B cell (primary cell): Measurements from ENCODE around the gene DCAF15. TPM values are rescaled to one million over a fixed set of nuclear protein-coding genes. Genes with fewer than 3 reads are reported as not detected.
"Not testable (repeated sequence)": the region's sequence is repeated elsewhere in the genome, so short reads cannot be mapped to it uniquely, and the experiment has no call there.

Experiments used
- ATAC-seq: fragments of 200-7000 bp; cut with Tn5 transposase; one replicate; pipeline ENCODE4 v1.10.0; 2021; ENCODE audit warnings: low read depth, mild to moderate bottlenecking, moderate number of reproducible peaks, moderate library complexity
- CTCF ChIA-PET: fragments of 350-600 bp; sonication (Branson Sonifier 250); formaldehyde crosslinking; loops from one replicate; lab custom pipeline; 2021; ENCODE audit warnings: antibody characterized with exemption, inconsistent platforms; lab: Charles Lee
- POLR2A ChIA-PET: fragments of 350-600 bp; sonication (Branson Sonifier 250); formaldehyde crosslinking; loops from one replicate; lab custom pipeline; 2021; ENCODE audit warnings: antibody characterized with exemption; lab: Charles Lee
- DNase-seq: peaks from one replicate; pipeline ENCODE4 v3.0.0; 2013
- H2AFZ ChIP-seq: 2 replicates; pipeline ENCODE4 v1.6.1; 2012; ENCODE audit warnings: mild to moderate bottlenecking, low read depth, low read length; ENCODE audit not compliant: insufficient read depth, poor library complexity, severe bottlenecking
- H3K27ac ChIP-seq, 2 donors: 1 replicate in 1 of 2; 2 replicates in 1 of 2; pipeline ENCODE4 v1.5.1; 2012 to 2013; ENCODE audit warnings: low read length in 2 of 2, mild to moderate bottlenecking in 2 of 2, moderate library complexity in 1 of 2
- H3K27me3 ChIP-seq, 4 experiments: fragments of 200-600 bp in 1 of 4; sonication (generic) in 1 of 4; replicated peaks in 1 of 4; 1 replicate in 2 of 4; 2 replicates in 2 of 4; pipeline versions ENCODE4 v1.6.1 to v1.7.0; 2013 to 2016; ENCODE audit warnings: low read length in 3 of 4, mild to moderate bottlenecking in 2 of 4, mixed read lengths in 1 of 4, moderate library complexity in 1 of 4; ENCODE audit not compliant: insufficient read depth in 4 of 4, control insufficient read depth in 3 of 4; ENCODE audit errors: control extremely low read depth in 1 of 4
- H3K36me3 ChIP-seq, 2 experiments: replicated peaks in 1 of 2; 1 replicate in 1 of 2; 2 replicates in 1 of 2; pipeline versions ENCODE4 v1.6.1 to v1.7.1; 2013; ENCODE audit warnings: low read length in 1 of 2; ENCODE audit not compliant: insufficient read depth in 2 of 2, control insufficient read depth in 1 of 2; ENCODE audit errors: control extremely low read depth in 1 of 2, extremely low read depth in 1 of 2
- H3K4me1 ChIP-seq, 2 donors: fragments of 200-600 bp in 1 of 2; sonication (generic) in 1 of 2; 1 replicate in 1 of 2; 2 replicates in 1 of 2; pipeline versions ENCODE4 v1.5.1 to v1.6.1; 2013 to 2017; ENCODE audit warnings: low read length in 2 of 2; ENCODE audit not compliant: control insufficient read depth in 2 of 2, insufficient read depth in 2 of 2
- H3K4me2 ChIP-seq: replicated peaks from 2 replicates; pipeline ENCODE3; 2012; ENCODE audit warnings: mild to moderate bottlenecking, low read depth, low read length; ENCODE audit not compliant: poor library complexity, severe bottlenecking
- H3K4me3 ChIP-seq, 5 experiments: fragments of 200-600 bp in 1 of 5; sonication (generic) in 1 of 5; 1 replicate in 3 of 5; 2 replicates in 2 of 5; pipeline versions ENCODE4 v1.5.1 to v1.7.0; 2011 to 2016; ENCODE audit warnings: low read length in 4 of 5, mild to moderate bottlenecking in 4 of 5, low read depth in 2 of 5, control low read depth in 1 of 5, moderate library complexity in 1 of 5; ENCODE audit not compliant: insufficient read depth in 1 of 5; ENCODE audit errors: control extremely low read depth in 1 of 5, extremely low read depth in 1 of 5
- H3K79me2 ChIP-seq: fragments of 200-600 bp; sonication (generic); one replicate; pipeline ENCODE4 v1.6.0; 2016; ENCODE audit warnings: low read length; ENCODE audit not compliant: control insufficient read depth, insufficient read depth
- H3K9ac ChIP-seq: fragments of 200-600 bp; sonication (generic); 2 replicates; pipeline ENCODE4 v1.6.1; 2017; ENCODE audit warnings: mild to moderate bottlenecking, low read length, moderate library complexity
- H3K9me3 ChIP-seq, 3 donors: one replicate each; pipeline versions ENCODE4 v1.6.1 to v1.7.1; 2013; ENCODE audit warnings: low read length in 2 of 3; ENCODE audit not compliant: control insufficient read depth in 2 of 3, insufficient read depth in 1 of 3; ENCODE audit errors: control extremely low read depth in 1 of 3
- H4K20me1 ChIP-seq: 2 replicates; pipeline ENCODE4 v1.6.0; 2012; ENCODE audit warnings: mild to moderate bottlenecking, low read length; ENCODE audit not compliant: insufficient read depth, control insufficient read depth, poor library complexity, severe bottlenecking
- H3K27ac Mint-ChIP-seq: one replicate; pipeline ENCODE4 v1.8.0; 2021; ENCODE audit warnings: mixed read lengths
- H3K27me3 Mint-ChIP-seq: one replicate; pipeline ENCODE4 v1.8.0; 2021; ENCODE audit warnings: mixed read lengths
- H3K4me1 Mint-ChIP-seq: one replicate; pipeline ENCODE4 v1.8.0; 2021; ENCODE audit warnings: mixed read lengths
- H3K4me3 Mint-ChIP-seq: one replicate; pipeline ENCODE4 v1.8.0; 2021; ENCODE audit warnings: mixed read lengths
- H3K9me3 Mint-ChIP-seq: one replicate; pipeline ENCODE4 v1.8.0; 2022; ENCODE audit warnings: mixed read lengths; ENCODE audit not compliant: insufficient read depth
- EZH2 ChIP-seq: IDR thresholded peaks from 2 replicates; pipeline ENCODE4 v1.6.1; 2012; ENCODE audit warnings: borderline replicate concordance, low read depth, mild to moderate bottlenecking, moderate library complexity, low read length; ENCODE audit not compliant: insufficient read depth, poor library complexity, severe bottlenecking
- WGBS: methylation state at CpG from one replicate; pipeline ENCODE4 v1.1.5; 2013; ENCODE audit warnings: missing lambda C conversion rate; ENCODE audit not compliant: insufficient coverage; 5-methylcytosine and 5-hydroxymethylcytosine counted together
- intact Hi-C: fragments of 100-400 bp; cut with micrococcal nuclease; formaldehyde crosslinking; loops from one replicate; pipeline ENCODE4 v1.10.0; 2022
- polyA plus RNA-seq: library from polyadenylated mRNA; depleted of rRNA; stranded (reverse); fragments of >200 nt; gene quantifications from 2 replicates; pipeline ENCODE4 v1.2.3, GENCODE V29; 2012
- total RNA-seq, 2 donors: library from RNA; stranded (reverse); fragments of 120-200 nt in 1 of 2; gene quantifications; 1 replicate in 1 of 2; 2 replicates in 1 of 2; pipeline versions ENCODE4 v1.2.3 to v1.2.4, GENCODE V29; 2013 to 2022
- TF ChIP-seq, protein P1 (sequence below): fragments of 200-600 bp; IDR thresholded peaks from one replicate; pipeline ENCODE4 v1.8.0; 2022; ENCODE audit warnings: antibody characterized with exemption, mild to moderate bottlenecking

The DCAF15 gene
- total and polyA plus RNA-seq, 2 donors (not counting 1 experiment from before 2014, with no cell fraction given) = 116 to 157 TPM

DNA sequence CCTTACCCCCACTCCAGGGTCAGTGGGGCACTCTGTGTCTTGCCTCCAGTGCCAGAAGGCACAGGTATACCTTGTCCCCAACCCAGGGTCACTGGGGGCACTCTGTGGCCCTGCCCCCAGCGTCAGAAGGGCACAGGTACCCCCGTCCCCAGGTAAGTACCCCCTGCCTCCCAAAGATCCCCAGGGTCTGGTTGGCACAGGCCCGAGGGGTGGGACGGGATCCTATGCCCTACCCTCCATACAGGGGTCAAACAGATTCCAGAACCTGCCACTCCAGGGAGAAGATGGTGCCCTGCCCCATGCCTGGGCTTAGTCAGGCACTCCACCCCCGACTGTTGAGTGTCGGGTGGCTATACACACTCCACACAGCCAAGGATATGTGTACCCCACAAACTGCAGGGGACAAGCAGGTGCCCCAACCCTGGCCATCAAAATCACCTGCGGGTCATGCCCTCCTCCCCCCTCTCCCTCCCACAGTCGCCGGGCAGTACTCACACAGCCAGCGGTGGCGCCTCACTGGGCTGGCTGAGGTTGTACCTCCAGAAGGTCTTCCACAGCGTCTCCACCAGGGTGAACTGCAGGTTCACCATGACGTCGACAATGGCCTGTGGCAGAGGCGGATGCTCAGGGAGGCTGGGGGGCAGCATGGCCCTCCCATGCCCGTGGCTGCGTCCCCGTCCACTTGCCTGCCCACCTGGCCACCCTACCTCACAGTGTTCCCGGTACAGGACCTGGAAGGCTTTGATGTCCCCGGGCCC is 13.8 kb downstream of the DCAF15 start:
- no peak overlapping the region for H2AFZ ChIP-seq
- Mint-ChIP-seq H3K9me3 (no peaks in the 10 kb centered on the region), H3K27ac (no peak overlapping the region), H3K4me1 (no peaks in the 10 kb centered on the region), H3K4me3 (no peak overlapping the region), H3K27me3 (no peaks in the 10 kb centered on the region)
- DNase-seq (peak; percentile 19), ATAC-seq (no peak)
- no peaks in the 10 kb centered on the region for H3K4me1 ChIP-seq
- H3K4me2 ChIP-seq = no peak overlapping the region
- intact Hi-C loops = no loop called here
- no peak overlapping the region for H3K4me3 ChIP-seq
- WGBS = 99% methylated on average over 19 of the region's 20 CpGs
- H3K79me2 ChIP-seq = no peaks in the 10 kb centered on the region
- CTCF ChIA-PET = no interaction called here
- no peak overlapping the region for H3K27ac ChIP-seq
- peaks cover 0 to 53% of the 10 kb centered on the region in 2 experiments for H3K36me3 ChIP-seq
- peaks cover 0 to 3% (median 0%) of the 10 kb centered on the region in 3 donors for H3K9me3 ChIP-seq
- no peak overlapping the region for H3K9ac ChIP-seq
- no peak for TF ChIP-seq EZH2
- TF ChIP-seq, protein P1, sequence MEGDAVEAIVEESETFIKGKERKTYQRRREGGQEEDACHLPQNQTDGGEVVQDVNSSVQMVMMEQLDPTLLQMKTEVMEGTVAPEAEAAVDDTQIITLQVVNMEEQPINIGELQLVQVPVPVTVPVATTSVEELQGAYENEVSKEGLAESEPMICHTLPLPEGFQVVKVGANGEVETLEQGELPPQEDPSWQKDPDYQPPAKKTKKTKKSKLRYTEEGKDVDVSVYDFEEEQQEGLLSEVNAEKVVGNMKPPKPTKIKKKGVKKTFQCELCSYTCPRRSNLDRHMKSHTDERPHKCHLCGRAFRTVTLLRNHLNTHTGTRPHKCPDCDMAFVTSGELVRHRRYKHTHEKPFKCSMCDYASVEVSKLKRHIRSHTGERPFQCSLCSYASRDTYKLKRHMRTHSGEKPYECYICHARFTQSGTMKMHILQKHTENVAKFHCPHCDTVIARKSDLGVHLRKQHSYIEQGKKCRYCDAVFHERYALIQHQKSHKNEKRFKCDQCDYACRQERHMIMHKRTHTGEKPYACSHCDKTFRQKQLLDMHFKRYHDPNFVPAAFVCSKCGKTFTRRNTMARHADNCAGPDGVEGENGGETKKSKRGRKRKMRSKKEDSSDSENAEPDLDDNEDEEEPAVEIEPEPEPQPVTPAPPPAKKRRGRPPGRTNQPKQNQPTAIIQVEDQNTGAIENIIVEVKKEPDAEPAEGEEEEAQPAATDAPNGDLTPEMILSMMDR = no peak
- H3K27me3 ChIP-seq = no peaks in the 10 kb centered on the region
- POLR2A ChIA-PET = interaction anchor here (0.5 to 0.6 kb wide), 2 partner anchors 48 to 68 kb away, joined by 3 to 5 read pairs; no protein-coding TSS in a partner anchor
- no peaks in the 10 kb centered on the region for H4K20me1 ChIP-seq

DNA sequence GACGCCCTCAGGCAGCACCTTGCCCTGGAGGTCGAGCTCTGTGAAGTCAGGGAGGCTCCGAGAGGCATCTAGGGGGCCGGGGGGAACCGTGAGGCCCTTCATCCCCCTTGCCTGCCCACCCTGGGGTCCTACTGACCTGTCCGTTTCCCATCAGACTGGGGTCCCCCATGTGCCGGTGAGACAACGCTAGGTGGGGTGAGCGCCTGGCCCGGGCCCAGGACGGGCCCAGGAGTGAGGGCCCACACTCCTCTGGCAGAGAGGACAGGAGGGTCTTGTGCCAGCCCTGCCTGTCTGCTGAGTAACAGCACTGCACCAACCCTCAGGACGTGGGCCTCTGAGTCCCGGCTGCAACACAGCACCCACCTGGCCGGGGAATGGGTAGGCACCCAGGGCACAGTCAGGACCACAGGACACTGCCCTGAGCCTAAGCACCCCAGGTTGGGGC is 14.4 kb downstream of the DCAF15 start:
- Histone ChIP-seq H3K4me2 (no peak overlapping the region), H3K79me2 (no peaks in the 10 kb centered on the region), H3K9ac (no peak overlapping the region), H2AFZ (no peak overlapping the region), H3K27me3 (no peaks in the 10 kb centered on the region), H3K36me3 (peaks cover 0 to 48% of the 10 kb centered on the region in 2 experiments), H4K20me1 (no peaks in the 10 kb centered on the region), H3K27ac (no peak overlapping the region), H3K9me3 (peaks cover 0 to 3% (median 0%) of the 10 kb centered on the region in 3 donors), H3K4me1 (no peaks in the 10 kb centered on the region), H3K4me3 (no peak overlapping the region)
- ChIA-PET POLR2A (interaction anchor here (0.5 to 0.6 kb wide), 3 partner anchors 48 to 68 kb away, joined by 3 to 5 read pairs (median 3); no protein-coding TSS in a partner anchor), CTCF (no interaction called here)
- DNase-seq = peak; percentile 4
- TF ChIP-seq, protein P1 = no peak
- no peak for TF ChIP-seq EZH2
- Mint-ChIP-seq H3K27ac (no peak overlapping the region), H3K27me3 (no peaks in the 10 kb centered on the region), H3K4me1 (no peaks in the 10 kb centered on the region), H3K4me3 (no peak overlapping the region), H3K9me3 (no peaks in the 10 kb centered on the region)
- WGBS = 96% methylated on average over 14 of the region's 14 CpGs
- no peak for ATAC-seq
- intact Hi-C loops = no loop called here

DNA sequence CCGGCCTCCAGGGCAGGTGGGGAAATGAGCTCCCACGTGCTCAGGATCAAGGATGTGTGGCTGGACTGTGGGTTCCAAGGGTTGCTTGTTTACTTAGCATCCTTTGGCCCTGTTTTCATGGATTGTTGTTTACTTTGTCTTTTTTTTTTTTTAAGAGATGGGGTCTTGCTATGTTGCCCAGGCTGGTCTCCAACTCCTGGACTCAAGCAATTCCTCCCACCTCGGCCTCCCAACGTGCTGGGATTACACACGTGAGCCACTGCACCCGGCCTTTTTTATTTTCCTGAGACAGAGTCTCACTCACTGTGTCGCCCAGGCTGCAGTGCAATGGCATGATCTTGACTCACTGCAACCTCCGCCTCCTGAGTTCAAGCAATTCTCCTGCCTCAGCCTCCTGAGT is 14.9 kb downstream of the DCAF15 start:
- H4K20me1 ChIP-seq, H3K27ac Mint-ChIP-seq, H3K4me1 Mint-ChIP-seq, H3K4me2 ChIP-seq, CTCF ChIA-PET, H3K27me3 ChIP-seq, H3K79me2 ChIP-seq, H3K9me3 ChIP-seq, H2AFZ ChIP-seq, intact Hi-C loops, H3K4me1 ChIP-seq, H3K27me3 Mint-ChIP-seq, H3K4me3 Mint-ChIP-seq, DNase-seq, H3K27ac ChIP-seq, ATAC-seq, H3K4me3 ChIP-seq, H3K9me3 Mint-ChIP-seq, H3K9ac ChIP-seq: not testable (repeated sequence)
- POLR2A ChIA-PET = interaction anchor here (0.5 to 0.6 kb wide), 2 partner anchors 57 to 67 kb away, joined by 3 read pairs; no protein-coding TSS in a partner anchor
- peaks cover 0 to 50% of the 10 kb centered on the region in 2 experiments for H3K36me3 ChIP-seq
- WGBS = 96% methylated on average over 6 of the region's 8 CpGs
